Activated CD4-positive, alpha-beta memory T cell treated with anti-CD3 and anti-CD28 coated beads, Interleukin-2, amount 10 ng/mL, durations not matched to agents 7 days and 5 days (primary cell): ENCODE data around the gene AATK. TPM values are rescaled to one million over a fixed set of nuclear protein-coding genes. Genes with fewer than 3 reads are reported as not detected.

Source experiments
- CTCF ChIA-PET: fragments of 350-600 bp; sonication (Branson Sonifier 250); formaldehyde crosslinking; loops from one replicate; lab custom pipeline; 2021; ENCODE audit warnings: antibody characterized with exemption, inconsistent platforms; lab: Charles Lee
- POLR2A ChIA-PET: fragments of 350-600 bp; sonication (Branson Sonifier 250); formaldehyde crosslinking; loops from one replicate; lab custom pipeline; 2021; ENCODE audit warnings: antibody characterized with exemption; lab: Charles Lee
- DNase-seq: peaks from one replicate; pipeline ENCODE4 v3.0.0-alpha.2; 2020
- H3K27ac Mint-ChIP-seq: one replicate; pipeline ENCODE4 v1.8.0; 2021; ENCODE audit warnings: mild to moderate bottlenecking, mixed read lengths
- H3K27me3 Mint-ChIP-seq: one replicate; pipeline ENCODE4 v1.8.0; 2021; ENCODE audit warnings: mixed read lengths
- H3K36me3 Mint-ChIP-seq: one replicate; pipeline ENCODE4 v1.8.0; 2021; ENCODE audit warnings: low read depth, mixed read lengths
- H3K4me1 Mint-ChIP-seq: one replicate; pipeline ENCODE4 v1.8.0; 2021; ENCODE audit warnings: mixed read lengths
- H3K4me3 Mint-ChIP-seq: one replicate; pipeline ENCODE4 v1.8.0; 2021; ENCODE audit warnings: mild to moderate bottlenecking, mixed read lengths
- H3K9me3 Mint-ChIP-seq: one replicate; pipeline ENCODE4 v1.8.0; 2021; ENCODE audit warnings: mixed read lengths
- total RNA-seq, 2 experiments: library from RNA; stranded (reverse); gene quantifications; one replicate each; pipeline ENCODE4 v1.2.3, GENCODE V29; 2021

The AATK gene
- total RNA-seq, 2 experiments from 2014 or later = 1.1 to 1.8 TPM

DNA sequence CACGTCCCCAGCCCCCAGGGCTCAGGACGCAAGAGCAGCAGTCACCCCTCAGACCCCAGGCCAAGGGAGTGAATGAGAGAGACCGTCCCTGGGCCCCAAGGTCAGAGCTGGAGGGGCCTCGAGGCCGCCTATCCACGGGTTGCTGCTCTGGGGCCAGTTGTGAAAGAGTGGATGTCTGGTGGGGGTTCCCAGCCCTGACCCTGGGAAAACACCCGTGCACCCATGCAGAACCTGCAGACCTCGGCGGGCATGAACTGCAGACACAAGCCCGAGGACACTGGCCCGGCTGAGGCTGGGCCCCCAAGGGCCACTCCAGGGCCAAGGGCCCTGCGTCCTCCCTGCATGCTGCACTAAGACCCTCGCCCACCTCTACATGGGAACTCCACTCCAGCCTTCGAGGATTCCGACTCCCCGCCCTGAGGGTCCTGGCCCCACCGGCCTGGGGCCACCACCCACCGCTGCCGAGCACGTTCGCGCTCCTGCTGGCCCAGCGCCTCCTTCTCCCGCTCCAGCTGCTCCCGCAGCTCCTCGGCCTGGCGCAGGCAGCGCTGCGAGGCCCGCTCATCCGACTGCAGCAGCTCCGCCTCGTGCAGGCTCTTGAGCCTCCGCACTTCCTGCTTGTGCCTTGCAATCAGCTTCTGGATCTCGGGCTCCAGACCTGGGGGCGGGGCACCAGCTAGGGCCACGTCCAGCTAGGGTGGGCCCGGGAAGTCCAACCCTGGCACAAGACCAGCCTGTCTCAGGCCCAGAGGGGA is 27.6 kb upstream of the AATK start:
- H3K27me3 Mint-ChIP-seq = no peaks in the 10 kb centered on the region
- no peaks in the 10 kb centered on the region for H3K36me3 Mint-ChIP-seq
- ChIA-PET POLR2A (interaction anchor here (0.6 kb wide), 1 partner anchor 77 kb away, joined by 3 read pairs; no protein-coding TSS in a partner anchor), CTCF (no interaction called here)
- no peak overlapping the region for H3K27ac Mint-ChIP-seq
- no peak overlapping the region for H3K4me3 Mint-ChIP-seq
- no peak for DNase-seq
- H3K4me1 Mint-ChIP-seq = no peaks in the 10 kb centered on the region
- H3K9me3 Mint-ChIP-seq = no peaks in the 10 kb centered on the region

DNA sequence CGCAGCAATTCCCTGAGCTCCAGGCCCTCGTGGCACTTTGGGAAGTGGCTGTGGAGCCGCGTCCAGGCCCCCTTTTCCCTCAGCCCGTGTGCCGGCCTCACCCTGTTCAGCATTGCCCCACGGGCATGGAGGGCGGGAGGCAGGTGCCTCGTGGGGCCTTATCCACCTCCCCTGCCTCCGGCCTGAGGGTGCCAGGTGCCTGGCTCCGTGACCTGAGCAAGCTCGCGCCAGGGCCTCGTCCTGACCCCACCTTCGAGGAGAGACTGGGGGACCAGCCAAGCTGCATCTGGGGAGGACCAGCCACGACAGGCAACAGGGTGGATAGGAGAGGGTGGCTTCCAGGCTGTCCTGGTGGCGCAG is 27.0 kb upstream of the AATK start:
- H3K27me3 Mint-ChIP-seq = no peaks in the 10 kb centered on the region
- H3K36me3 Mint-ChIP-seq = no peaks in the 10 kb centered on the region

DNA sequence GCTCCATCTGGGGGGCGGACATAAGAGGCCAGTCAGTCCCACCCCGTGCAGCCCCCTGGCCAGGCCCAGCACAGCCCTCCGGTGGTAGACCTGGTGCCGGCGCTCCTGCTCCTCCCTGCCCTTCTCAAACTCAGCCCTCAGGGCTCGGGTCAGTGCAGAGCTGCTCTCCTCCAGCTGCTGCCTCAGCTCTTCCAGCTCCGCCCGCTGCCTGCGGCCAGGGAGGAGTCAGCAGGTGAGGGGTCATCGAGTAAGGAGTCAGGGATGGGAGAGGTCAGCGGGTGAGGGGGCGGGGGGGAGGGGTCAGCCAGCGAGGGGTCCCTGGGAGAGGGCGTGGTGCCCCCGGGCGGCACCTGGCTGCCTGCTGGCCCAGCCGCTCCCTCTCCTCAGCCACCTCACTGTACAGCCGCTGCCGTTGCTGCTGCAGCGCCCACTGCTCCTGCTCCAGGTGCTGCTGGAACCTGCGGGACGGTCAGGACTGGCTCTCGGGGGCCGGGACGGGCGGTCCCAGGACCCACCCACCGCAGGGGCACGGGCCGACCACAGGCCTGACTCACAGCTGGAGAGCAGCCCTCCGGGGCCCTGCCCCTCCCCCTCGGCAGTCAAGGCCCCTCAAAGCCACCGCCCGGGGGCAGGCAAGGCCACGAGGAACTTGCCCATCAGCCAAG is 26.5 kb upstream of the AATK start:
- DNase-seq = no peak
- ChIA-PET POLR2A (no interaction called here), CTCF (no interaction called here)
- no peaks in the 10 kb centered on the region for H3K4me1 Mint-ChIP-seq
- no peak overlapping the region for H3K4me3 Mint-ChIP-seq
- no peaks in the 10 kb centered on the region for H3K36me3 Mint-ChIP-seq
- no peak overlapping the region for H3K27ac Mint-ChIP-seq
- H3K27me3 Mint-ChIP-seq = no peaks in the 10 kb centered on the region
- no peaks in the 10 kb centered on the region for H3K9me3 Mint-ChIP-seq

More for the DNA sequence above, 27.0 kb upstream of the AATK start:
- ChIA-PET CTCF (no interaction called here), POLR2A (no interaction called here)
- no peaks in the 10 kb centered on the region for H3K9me3 Mint-ChIP-seq
- H3K4me3 Mint-ChIP-seq = no peak overlapping the region
- H3K4me1 Mint-ChIP-seq = no peaks in the 10 kb centered on the region
- no peak overlapping the region for H3K27ac Mint-ChIP-seq
- no peak for DNase-seq

DNA sequence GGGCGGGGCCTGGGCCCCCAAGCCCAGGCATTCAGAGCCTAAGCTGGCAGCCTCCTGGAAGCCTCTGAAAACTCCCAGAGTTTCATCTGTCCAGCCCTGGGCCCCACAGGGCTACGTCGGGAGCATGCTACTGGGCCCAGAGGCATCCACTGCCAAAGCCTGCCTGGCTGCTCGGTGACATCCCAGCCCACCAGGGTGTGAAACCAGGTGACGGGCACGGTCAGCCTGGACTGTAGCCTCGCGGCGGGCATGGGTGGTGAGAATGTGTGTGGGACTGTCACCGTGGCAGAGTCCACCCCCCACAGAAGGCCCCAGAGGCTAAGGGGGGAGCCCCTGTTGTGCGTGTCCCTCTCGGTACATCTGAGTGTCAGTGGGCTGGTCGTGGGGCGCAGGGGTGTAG is 25.6 kb upstream of the AATK start:
- CTCF ChIA-PET = no interaction called here
- no peaks in the 10 kb centered on the region for H3K4me1 Mint-ChIP-seq

GRCh38 chr17:81191116-81191515 is 25.1 kb upstream of the AATK start:
- Mint-ChIP-seq H3K27me3 (no peaks in the 10 kb centered on the region), H3K4me1 (no peaks in the 10 kb centered on the region), H3K27ac (no peak overlapping the region), H3K9me3 (no peaks in the 10 kb centered on the region), H3K4me3 (no peak overlapping the region), H3K36me3 (no peaks in the 10 kb centered on the region)
- ChIA-PET POLR2A (no interaction called here), CTCF (no interaction called here)
- no peak for DNase-seq

More for the DNA sequence above, 25.6 kb upstream of the AATK start:
- DNase-seq = no peak
- Mint-ChIP-seq H3K27ac (no peak overlapping the region), H3K9me3 (no peaks in the 10 kb centered on the region), H3K4me3 (no peak overlapping the region), H3K27me3 (no peaks in the 10 kb centered on the region), H3K36me3 (no peaks in the 10 kb centered on the region)
- POLR2A ChIA-PET = no interaction called here

DNA sequence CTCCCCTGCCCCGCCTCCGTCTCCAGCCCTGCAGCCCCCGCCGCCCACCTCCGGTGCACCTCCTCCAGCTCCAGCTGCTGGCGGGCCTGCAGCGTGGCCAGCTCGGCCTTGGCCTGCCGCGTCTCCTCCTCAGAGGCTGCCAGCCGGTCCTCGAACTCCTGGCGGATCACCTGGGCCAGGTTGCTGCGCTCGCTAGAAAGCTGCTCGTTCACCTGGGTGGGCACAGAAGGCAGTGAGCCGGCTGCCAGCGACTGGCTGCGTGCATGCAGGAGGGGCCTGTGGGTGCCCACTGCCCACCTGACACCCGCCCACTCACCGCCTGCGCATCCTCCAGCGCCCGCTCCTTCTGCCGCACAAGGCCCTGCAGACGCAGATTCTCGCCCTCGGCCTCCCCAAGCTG is 24.6 kb upstream of the AATK start:
- H3K27ac Mint-ChIP-seq = no peak overlapping the region
- H3K9me3 Mint-ChIP-seq = no peaks in the 10 kb centered on the region
- ChIA-PET CTCF (no interaction called here), POLR2A (no interaction called here)
- no peaks in the 10 kb centered on the region for H3K27me3 Mint-ChIP-seq
- DNase-seq = no peak
- H3K4me1 Mint-ChIP-seq = no peaks in the 10 kb centered on the region
- H3K36me3 Mint-ChIP-seq = no peaks in the 10 kb centered on the region
- no peak overlapping the region for H3K4me3 Mint-ChIP-seq

- ChIA-PET POLR2A (no interaction called here), CTCF (no interaction called here)
- DNase-seq = no peak
- no peaks in the 10 kb centered on the region for H3K9me3 Mint-ChIP-seq
- no peaks in the 10 kb centered on the region for H3K36me3 Mint-ChIP-seq
- H3K27ac Mint-ChIP-seq = no peak overlapping the region
- no peaks in the 10 kb centered on the region for H3K4me1 Mint-ChIP-seq
- no peak overlapping the region for H3K4me3 Mint-ChIP-seq
- no peaks in the 10 kb centered on the region for H3K27me3 Mint-ChIP-seq
Observed at GRCh38 chr17:81189670-81190530, 23.9 kb upstream of the AATK start.

DNA sequence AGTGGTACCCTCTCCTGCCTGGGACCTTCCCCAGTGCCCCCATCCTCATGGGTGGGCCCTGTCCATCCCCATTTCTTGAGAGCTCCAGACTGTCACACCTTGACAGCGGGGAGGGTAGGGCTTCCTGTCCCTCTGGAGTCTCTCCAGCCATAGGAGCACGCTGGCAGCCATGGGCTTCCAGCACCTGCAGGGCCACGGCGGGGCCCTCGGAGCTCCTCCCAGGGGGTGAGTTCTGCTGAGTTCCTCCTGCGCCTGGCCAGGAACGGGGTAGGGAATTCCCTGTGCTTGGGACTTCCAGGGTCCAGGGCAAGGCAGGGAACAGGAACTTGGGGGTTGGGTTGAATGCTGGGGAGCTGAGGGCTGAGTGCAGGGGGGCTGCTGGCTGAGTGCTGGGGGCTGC is 23.0 kb upstream of the AATK start:
- CTCF ChIA-PET = no interaction called here
- H3K27ac Mint-ChIP-seq = no peak overlapping the region
- POLR2A ChIA-PET = no interaction called here
- H3K36me3 Mint-ChIP-seq = no peaks in the 10 kb centered on the region
- no peak overlapping the region for H3K4me3 Mint-ChIP-seq
- H3K4me1 Mint-ChIP-seq = no peaks in the 10 kb centered on the region
- H3K9me3 Mint-ChIP-seq = no peaks in the 10 kb centered on the region
- H3K27me3 Mint-ChIP-seq = no peaks in the 10 kb centered on the region
- DNase-seq = no peak

GRCh38 chr17:81188491-81188840 is 22.4 kb upstream of the AATK start:
- no peaks in the 10 kb centered on the region for H3K9me3 Mint-ChIP-seq
- ChIA-PET POLR2A (no interaction called here), CTCF (no interaction called here)
- no peak for DNase-seq
- no peaks in the 10 kb centered on the region for H3K27me3 Mint-ChIP-seq
- no peaks in the 10 kb centered on the region for H3K36me3 Mint-ChIP-seq
- H3K4me3 Mint-ChIP-seq = no peak overlapping the region
- H3K4me1 Mint-ChIP-seq = no peaks in the 10 kb centered on the region
- H3K27ac Mint-ChIP-seq = no peak overlapping the region

GRCh38 chr17:81187586-81188490 is 21.8 kb upstream of the AATK start:
- POLR2A ChIA-PET = no interaction called here
- H3K4me3 Mint-ChIP-seq = no peak overlapping the region
- no peaks in the 10 kb centered on the region for H3K4me1 Mint-ChIP-seq
- CTCF ChIA-PET = no interaction called here
- DNase-seq = no peak
- no peaks in the 10 kb centered on the region for H3K9me3 Mint-ChIP-seq
- no peaks in the 10 kb centered on the region for H3K27me3 Mint-ChIP-seq
- no peak overlapping the region for H3K27ac Mint-ChIP-seq
- no peaks in the 10 kb centered on the region for H3K36me3 Mint-ChIP-seq

DNA sequence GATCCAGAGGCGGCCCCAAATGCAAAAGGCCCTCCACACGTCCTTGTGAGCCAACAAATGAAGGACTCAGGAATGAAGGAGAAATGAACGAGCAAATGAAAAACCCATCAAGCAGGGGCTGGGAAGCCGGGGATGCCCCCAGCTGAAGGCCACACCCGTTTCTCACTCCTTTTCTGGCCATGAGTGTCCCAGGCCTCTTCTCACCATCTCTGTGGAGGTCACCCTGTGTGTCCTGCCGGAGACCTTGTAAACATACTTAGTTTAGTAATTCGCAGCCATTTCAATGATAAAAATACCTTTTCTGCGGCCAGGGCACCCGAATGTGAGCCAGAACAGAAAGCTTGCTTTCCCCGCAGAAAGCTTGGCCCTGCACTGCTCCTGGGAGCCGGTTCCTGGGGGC is 21.1 kb upstream of the AATK start:
- ChIA-PET CTCF (no interaction called here), POLR2A (no interaction called here)
- no peak for DNase-seq

DNA sequence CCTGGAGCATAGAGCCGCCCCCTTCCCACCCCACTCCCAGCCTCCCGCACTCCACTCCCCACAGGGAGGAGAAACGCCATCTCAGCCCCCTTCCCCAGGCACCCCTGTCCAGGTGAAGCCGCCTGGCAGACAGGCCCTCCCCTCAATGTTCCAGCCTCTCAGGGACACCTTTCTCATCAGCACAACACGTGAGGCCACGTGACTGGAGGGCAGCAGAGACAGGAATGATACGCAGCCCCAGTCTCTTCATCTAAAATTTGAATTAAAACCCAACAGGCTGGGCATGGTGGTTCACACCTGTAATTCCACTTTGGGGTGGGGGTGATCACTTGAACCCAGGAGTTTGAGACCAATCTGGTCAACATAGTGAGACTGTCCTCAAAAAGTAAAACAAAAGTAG is 20.2 kb upstream of the AATK start:
- ChIA-PET POLR2A (no interaction called here), CTCF (no interaction called here)
- H3K36me3 Mint-ChIP-seq = no peaks in the 10 kb centered on the region
- DNase-seq = no peak
- no peak overlapping the region for H3K27ac Mint-ChIP-seq
- no peaks in the 10 kb centered on the region for H3K27me3 Mint-ChIP-seq
- H3K4me1 Mint-ChIP-seq = no peaks in the 10 kb centered on the region
- no peak overlapping the region for H3K4me3 Mint-ChIP-seq
- no peaks in the 10 kb centered on the region for H3K9me3 Mint-ChIP-seq

More for the DNA sequence above, 21.1 kb upstream of the AATK start:
- Mint-ChIP-seq H3K36me3 (no peaks in the 10 kb centered on the region), H3K27ac (no peak overlapping the region), H3K9me3 (no peaks in the 10 kb centered on the region), H3K27me3 (no peaks in the 10 kb centered on the region), H3K4me3 (no peak overlapping the region), H3K4me1 (no peaks in the 10 kb centered on the region)

- Mint-ChIP-seq H3K9me3 (no peaks in the 10 kb centered on the region), H3K27ac (no peak overlapping the region), H3K27me3 (no peaks in the 10 kb centered on the region), H3K36me3 (no peaks in the 10 kb centered on the region), H3K4me3 (no peak overlapping the region), H3K4me1 (no peaks in the 10 kb centered on the region)
- ChIA-PET POLR2A (no interaction called here), CTCF (no interaction called here)
- no peak for DNase-seq
Observed at GRCh38 chr17:81184555-81184954, 18.5 kb upstream of the AATK start.
